HG03354 (cell line): ENCODE measurements around the gene GDPD2.
"Not testable (repeated sequence)": the region's sequence is repeated elsewhere in the genome, so short reads cannot be mapped to it uniquely, and the experiment has no call there.

Experiments used
- ATAC-seq: cut with Tn5 transposase; IDR thresholded peaks from one replicate; pipeline ENCODE4 v1.9.1; 2021; ENCODE audit warnings: mild to moderate bottlenecking; ENCODE audit not compliant: unreplicated experiment, poor library complexity, severe bottlenecking

The GDPD2 gene

GRCh38 chrX:70422851-70423341 is at the start of gene GDPD2:
Gene GDPD2, plus strand, starts transcription at chrX:70423314. Its CDS starts 1,671 bp downstream, at chrX:70424985.
- ATAC-seq: no peak

- no peak for ATAC-seq
Observed at GRCh38 chrX:70386235-70386634, 36.9 kb upstream of the GDPD2 start.

GRCh38 chrX:70398899-70399298 is 24.2 kb upstream of the GDPD2 start:
- ATAC-seq: no peak

GRCh38 chrX:70400181-70400580 is 22.9 kb upstream of the GDPD2 start:
- ATAC-seq: not testable (repeated sequence)

GRCh38 chrX:70402721-70403120 is 20.4 kb upstream of the GDPD2 start:
- no peak for ATAC-seq

- ATAC-seq: no peak
Observed at GRCh38 chrX:70405003-70405402, 18.1 kb upstream of the GDPD2 start.

GRCh38 chrX:70410921-70411320 is 12.2 kb upstream of the GDPD2 start:
- no peak for ATAC-seq

- no peak for ATAC-seq
Observed at GRCh38 chrX:70411475-70411874, 11.6 kb upstream of the GDPD2 start.

GRCh38 chrX:70421618-70422017 is 1.5 kb upstream of the GDPD2 start:
- ATAC-seq: no peak

- ATAC-seq: no peak
Observed at GRCh38 chrX:70423936-70424675, 992 bp downstream of the GDPD2 start.

- ATAC-seq: no peak
Observed at GRCh38 chrX:70424801-70425200, 1.7 kb downstream of the GDPD2 start.

- no peak for ATAC-seq
Observed at GRCh38 chrX:70426286-70427278, 3.5 kb downstream of the GDPD2 start.

GRCh38 chrX:70427365-70427764 is 4.3 kb downstream of the GDPD2 start:
- ATAC-seq: no peak

GRCh38 chrX:70429759-70430158 is 6.6 kb downstream of the GDPD2 start:
- no peak for ATAC-seq

- ATAC-seq: no peak
Observed at GRCh38 chrX:70432936-70433847, 10.1 kb downstream of the GDPD2 start.

- peak; percentile 73 for ATAC-seq
Observed at GRCh38 chrX:70433848-70434351, 10.8 kb downstream of the GDPD2 start.

GRCh38 chrX:70434352-70434866 is 11.3 kb downstream of the GDPD2 start:
- ATAC-seq: peak; percentile 49

- ATAC-seq: no peak
Observed at GRCh38 chrX:70434914-70435586, 11.9 kb downstream of the GDPD2 start.

- ATAC-seq: no peak
Observed at GRCh38 chrX:70436343-70436742, 13.2 kb downstream of the GDPD2 start.
